HepG2 (cell line): ENCODE results near the gene BCKDHA.
"Not testable (repeated sequence)": the region's sequence is repeated elsewhere in the genome, so short reads cannot be mapped to it uniquely, and the experiment has no call there.

Experiments used
- POLR2A ChIP-seq, 2 experiments: IDR thresholded peaks; 2 replicates each; pipeline ENCODE4 v1.6.1; 2011; ENCODE audit warnings: low read depth in 2 of 2, low read length in 2 of 2, mild to moderate bottlenecking in 1 of 2, moderate library complexity in 1 of 2; ENCODE audit not compliant: insufficient read depth in 1 of 2
- TF ChIP-seq, protein P1 (sequence below): sonication (generic); formaldehyde crosslinking; IDR thresholded peaks from 2 replicates; pipeline ENCODE4 v1.8.1; 2023; ENCODE audit warnings: mild to moderate bottlenecking, missing genetic modification reagents, borderline replicate concordance

- not testable (repeated sequence) for TF ChIP-seq POLR2A (IDR thresholded peaks at IDR 0.05; ENCODE audit: insufficient read depth in 1 of 2, low read depth in 2 of 2, low read length in 2 of 2)
- TF ChIP-seq, protein P1, sequence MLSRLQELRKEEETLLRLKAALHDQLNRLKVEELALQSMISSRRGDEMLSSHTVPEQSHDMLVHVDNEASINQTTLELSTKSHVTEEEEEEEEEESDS = not testable (repeated sequence)
These were observed 26.5 kb upstream of the BCKDHA start for GRCh38 chr19:41371119-41371518.
